NT2/D1 (cell line): ENCODE results near the gene PCNT.

Experiments
- SUZ12 ChIP-seq: IDR thresholded peaks from 2 replicates; pipeline ENCODE4 v1.6.1; 2011; ENCODE audit not compliant: insufficient read length, insufficient read depth; ENCODE audit errors: extremely low read depth
- YY1 ChIP-seq: IDR thresholded peaks from 2 replicates; pipeline ENCODE4 v1.6.1; 2011; ENCODE audit not compliant: insufficient read length, insufficient read depth
- ZNF274 ChIP-seq: IDR thresholded peaks from 2 replicates; pipeline ENCODE4 v1.6.1; 2011; ENCODE audit warnings: mild to moderate bottlenecking, low read depth, low read length

- no peak for TF ChIP-seq YY1
- TF ChIP-seq ZNF274, result no peak
- TF ChIP-seq SUZ12, result no peak
Measured at GRCh38 chr21:46285206-46285661, 38.7 kb upstream of the PCNT start, which contains the start of gene MCM3AP.
